Measurements from ENCODE around the gene TMEM131. TPM values are rescaled to one million over a fixed set of nuclear protein-coding genes. Genes with fewer than 3 reads are reported as not detected.
A peak's percentile ranks its signal among the peaks of the same experiment; 100 is the strongest.

The TMEM131 gene
- total RNA-seq, 2 experiments from 2014 or later: 23.1 to 23.7 TPM

DNA sequence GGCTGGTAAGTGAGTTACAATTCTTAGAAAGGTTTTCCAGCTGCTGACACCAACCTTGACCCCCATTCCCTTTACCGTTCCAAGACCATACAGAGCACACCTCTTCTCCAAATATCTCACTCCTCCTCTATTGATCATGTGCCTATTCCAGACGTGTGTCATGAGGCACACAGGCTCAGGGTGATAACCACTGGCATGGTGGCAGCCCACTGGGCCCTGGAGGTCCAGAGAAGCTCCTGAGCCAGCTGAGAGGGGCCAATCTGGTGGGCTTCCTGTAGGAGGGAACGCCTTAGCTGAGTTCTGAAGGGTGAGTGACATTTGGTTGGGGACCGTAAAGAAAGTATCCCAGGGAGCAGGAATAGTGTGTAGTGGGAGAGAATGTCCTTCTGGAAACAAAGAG is 254.1 kb downstream of the TMEM131 start:
- Mint-ChIP-seq H3K27ac (peak overlapping the region; percentile 79), H3K4me1 (ENCODE audit: low read depth) (peaks cover 53% of the 10 kb centered on the region), H3K4me3 (peak overlapping the region; percentile 14), H3K36me3 (peaks cover 32% of the 10 kb centered on the region), H3K27me3 (no peaks in the 10 kb centered on the region), H3K9me3 (no peaks in the 10 kb centered on the region)
- CTCF ChIA-PET: interaction anchor here (0.6 to 4.6 kb wide), 12 partner anchors 9 to 206 kb away, joined by 3 to 37 read pairs (median 8); partner anchors contain the start of gene ZAP70
- intact Hi-C loops (cut with micrococcal nuclease): loop anchor here (1.0 kb wide), 1 partner anchor 28 kb away; the partner anchor contains the start of gene ZAP70
- DNase-seq: no peak
- POLR2A ChIA-PET: interaction anchor here (1.7 to 4.4 kb wide), 3 partner anchors 14 to 28 kb away, joined by 5 to 26 read pairs (median 12); partner anchors contain the start of gene ZAP70

DNA sequence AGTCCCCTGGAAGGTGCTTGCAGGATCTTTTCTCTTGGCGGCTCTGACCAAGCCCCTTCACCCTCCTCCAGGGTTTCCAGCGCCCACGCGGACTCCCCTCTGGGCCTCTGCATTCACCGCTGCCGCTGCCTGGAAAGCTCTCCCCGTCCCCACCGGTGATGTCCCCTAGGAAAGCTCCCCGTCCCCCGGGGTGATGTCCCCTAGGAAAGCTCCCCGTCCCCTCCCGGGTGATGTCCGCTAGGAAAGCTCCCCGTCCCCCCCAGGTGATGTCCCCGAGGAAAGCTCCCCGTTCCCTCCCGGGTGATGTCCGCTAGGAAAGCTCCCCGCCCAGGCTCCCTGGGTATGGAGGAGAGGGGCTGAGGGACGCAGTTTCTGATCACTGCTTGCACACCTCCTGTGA is 254.5 kb downstream of the TMEM131 start:
- intact Hi-C loops (cut with micrococcal nuclease): no loop called here
- Mint-ChIP-seq H3K27me3 (no peaks in the 10 kb centered on the region), H3K4me3 (no peak overlapping the region), H3K4me1 (ENCODE audit: low read depth) (peaks cover 50% of the 10 kb centered on the region), H3K9me3 (no peaks in the 10 kb centered on the region), H3K36me3 (peaks cover 35% of the 10 kb centered on the region), H3K27ac (no peak overlapping the region)
- POLR2A ChIA-PET: interaction anchor here (1.1 to 4.4 kb wide), 4 partner anchors 13 to 28 kb away, joined by 3 to 26 read pairs (median 8); partner anchors contain the start of gene ZAP70
- CTCF ChIA-PET: interaction anchor here (0.6 to 4.6 kb wide), 21 partner anchors 10 to 644 kb away, joined by 3 to 37 read pairs (median 5); partner anchors contain the start of genes ACTR1B and ZAP70
- no peak for DNase-seq

DNA sequence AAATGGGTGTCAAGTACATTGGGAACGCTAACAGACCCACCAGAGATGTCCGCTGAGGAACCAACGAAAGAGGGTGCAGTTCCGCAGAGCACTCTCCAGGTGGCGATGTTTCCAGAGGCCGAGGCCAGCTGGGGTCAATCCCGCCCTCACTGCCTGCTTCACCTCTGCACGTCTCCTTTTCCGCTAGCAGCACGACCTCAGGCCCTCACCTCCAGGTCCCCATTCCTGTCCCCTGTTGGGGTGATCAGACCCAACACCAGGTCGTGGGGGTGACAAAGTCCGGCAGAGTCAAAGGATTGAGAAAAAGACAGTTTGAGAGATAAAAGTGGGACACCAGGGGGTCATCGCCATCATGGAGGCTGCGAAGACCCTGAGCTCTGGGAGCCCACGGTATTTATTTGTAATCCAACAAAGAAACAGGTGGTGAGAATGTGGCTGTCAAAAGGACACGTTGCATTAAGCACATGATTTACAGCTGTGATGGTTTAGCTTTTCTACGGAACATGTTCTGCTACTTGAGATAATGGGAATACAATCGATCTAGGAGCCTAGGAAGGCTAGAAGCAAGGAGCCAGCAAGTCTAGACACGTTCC is 255.1 kb downstream of the TMEM131 start:
- POLR2A ChIA-PET: interaction anchor here (1.1 to 4.4 kb wide), 3 partner anchors 22 to 27 kb away, joined by 3 to 26 read pairs (median 12); partner anchors contain the start of gene ZAP70
- Mint-ChIP-seq H3K9me3 (no peaks in the 10 kb centered on the region), H3K4me1 (ENCODE audit: low read depth) (peaks cover 46% of the 10 kb centered on the region)

GRCh38 chr2:97739893-97740245 is 255.9 kb downstream of the TMEM131 start:
- H3K36me3 Mint-ChIP-seq: peaks cover 37% of the 10 kb centered on the region
- no peaks in the 10 kb centered on the region for H3K27me3 Mint-ChIP-seq
- DNase-seq: no peak
- no peak overlapping the region for H3K4me3 Mint-ChIP-seq
- ChIA-PET CTCF (interaction anchor here (1.2 to 4.6 kb wide), 18 partner anchors 8 to 645 kb away, joined by 3 to 37 read pairs (median 6); partner anchors contain the start of gene ZAP70), POLR2A (interaction anchor here (1.1 to 4.4 kb wide), 3 partner anchors 21 to 27 kb away, joined by 3 to 26 read pairs (median 12); partner anchors contain the start of gene ZAP70)
- intact Hi-C loops (cut with micrococcal nuclease): no loop called here
- no peak overlapping the region for H3K27ac Mint-ChIP-seq
- H3K9me3 Mint-ChIP-seq: no peaks in the 10 kb centered on the region
- H3K4me1 Mint-ChIP-seq (ENCODE audit: low read depth): peaks cover 40% of the 10 kb centered on the region

More for the DNA sequence above, 255.1 kb downstream of the TMEM131 start:
- no peaks in the 10 kb centered on the region for H3K27me3 Mint-ChIP-seq
- H3K4me3 Mint-ChIP-seq: no peak overlapping the region
- intact Hi-C loops (cut with micrococcal nuclease): no loop called here
- peaks cover 37% of the 10 kb centered on the region for H3K36me3 Mint-ChIP-seq
- CTCF ChIA-PET: interaction anchor here (0.7 to 4.6 kb wide), 24 partner anchors 8 to 644 kb away, joined by 3 to 37 read pairs (median 5); partner anchors contain the start of genes ACTR1B and ZAP70
- H3K27ac Mint-ChIP-seq: no peak overlapping the region
- peak; percentile 58 for DNase-seq

DNA sequence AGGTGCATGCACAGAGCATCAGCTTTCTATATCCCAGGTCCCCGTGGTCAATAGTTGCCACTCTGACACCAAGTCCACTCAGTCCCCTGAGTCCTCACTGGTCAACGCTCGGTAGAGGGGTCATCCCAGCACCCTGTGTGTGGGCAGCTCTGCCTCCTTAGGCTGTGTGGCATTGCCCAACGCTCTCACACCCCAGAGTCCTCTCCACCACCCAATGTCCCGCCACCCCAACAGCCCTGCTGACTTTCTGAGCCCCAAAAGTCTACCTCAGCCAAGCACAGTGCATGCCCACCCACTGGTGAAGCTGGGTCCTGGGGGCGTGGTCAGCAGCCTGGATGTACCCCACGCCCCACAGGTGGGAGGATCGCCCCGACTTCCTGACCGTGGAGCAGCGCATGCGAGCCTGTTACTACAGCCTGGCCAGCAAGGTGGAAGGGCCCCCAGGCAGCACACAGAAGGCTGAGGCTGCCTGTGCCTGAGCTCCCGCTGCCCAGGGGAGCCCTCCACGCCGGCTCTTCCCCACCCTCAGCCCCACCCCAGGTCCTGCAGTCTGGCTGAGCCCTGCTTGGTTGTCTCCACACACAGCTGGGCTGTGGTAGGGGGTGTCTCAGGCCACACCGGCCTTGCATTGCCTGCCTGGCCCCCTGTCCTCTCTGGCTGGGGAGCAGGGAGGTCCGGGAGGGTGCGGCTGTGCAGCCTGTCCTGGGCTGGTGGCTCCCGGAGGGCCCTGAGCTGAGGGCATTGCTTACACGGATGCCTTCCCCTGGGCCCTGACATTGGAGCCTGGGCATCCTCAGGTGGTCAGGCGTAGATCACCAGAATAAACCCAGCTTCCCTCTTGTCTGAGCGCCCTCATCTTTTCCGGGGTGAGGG is 256.5 kb downstream of the TMEM131 start:
- Mint-ChIP-seq H3K36me3 (peaks cover 37% of the 10 kb centered on the region), H3K27me3 (no peaks in the 10 kb centered on the region), H3K4me1 (ENCODE audit: low read depth) (peaks cover 34% of the 10 kb centered on the region), H3K27ac (no peak overlapping the region), H3K4me3 (no peak overlapping the region), H3K9me3 (no peaks in the 10 kb centered on the region)
- DNase-seq: no peak
- intact Hi-C loops (cut with micrococcal nuclease): no loop called here
- ChIA-PET POLR2A (no interaction called here), CTCF (interaction anchor here (1.2 to 4.6 kb wide), 15 partner anchors 8 to 149 kb away, joined by 3 to 37 read pairs (median 7); partner anchors contain the start of gene ZAP70)

- ChIA-PET POLR2A (no interaction called here), CTCF (interaction anchor here (1.3 kb wide), 1 partner anchor 13 kb away, joined by 3 read pairs; no protein-coding TSS in a partner anchor)
- Mint-ChIP-seq H3K9me3 (no peaks in the 10 kb centered on the region), H3K27me3 (no peaks in the 10 kb centered on the region), H3K36me3 (peaks cover 38% of the 10 kb centered on the region), H3K4me1 (ENCODE audit: low read depth) (peaks cover 28% of the 10 kb centered on the region), H3K27ac (no peak overlapping the region), H3K4me3 (no peak overlapping the region)
- intact Hi-C loops (cut with micrococcal nuclease): no loop called here
- DNase-seq: no peak
Observed at GRCh38 chr2:97738179-97739019, 257.3 kb downstream of the TMEM131 start.

GRCh38 chr2:97737421-97738178 is 258.1 kb downstream of the TMEM131 start:
- DNase-seq: no peak
- ChIA-PET POLR2A (no interaction called here), CTCF (interaction anchor here (1.3 to 1.4 kb wide), 2 partner anchors 14 to 38 kb away, joined by 3 to 4 read pairs; no protein-coding TSS in a partner anchor)
- Mint-ChIP-seq H3K4me1 (ENCODE audit: low read depth) (peaks cover 22% of the 10 kb centered on the region), H3K36me3 (peaks cover 39% of the 10 kb centered on the region), H3K9me3 (no peaks in the 10 kb centered on the region), H3K27ac (no peak overlapping the region), H3K4me3 (no peak overlapping the region), H3K27me3 (no peaks in the 10 kb centered on the region)
- intact Hi-C loops (cut with micrococcal nuclease): no loop called here

- CTCF ChIA-PET: interaction anchor here (1.3 to 1.4 kb wide), 2 partner anchors 15 to 37 kb away, joined by 3 to 4 read pairs; no protein-coding TSS in a partner anchor
- peaks cover 14% of the 10 kb centered on the region for H3K4me1 Mint-ChIP-seq (ENCODE audit: low read depth)
Observed at GRCh38 chr2:97736608-97737330, 259.0 kb downstream of the TMEM131 start.

DNA sequence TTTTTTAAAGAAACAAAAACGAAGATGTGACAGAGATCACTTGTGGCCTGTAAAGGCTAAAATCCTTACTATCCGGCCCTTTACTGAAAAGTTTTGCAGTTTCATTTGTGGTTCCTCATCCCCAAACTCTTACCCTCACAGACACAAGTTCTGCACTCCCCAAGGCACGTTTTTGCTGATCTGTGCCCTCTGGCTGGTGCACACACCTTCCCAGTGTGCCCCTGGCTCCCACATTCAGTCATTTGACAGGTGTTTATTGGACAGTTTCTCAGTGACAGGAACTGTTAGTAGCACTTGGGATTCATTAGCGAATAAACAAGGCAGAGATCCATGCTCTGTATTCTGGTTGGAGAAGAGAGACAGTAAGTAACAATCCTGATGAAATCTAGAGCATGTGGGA is 259.6 kb downstream of the TMEM131 start:
- Mint-ChIP-seq H3K9me3 (no peaks in the 10 kb centered on the region), H3K27me3 (no peaks in the 10 kb centered on the region), H3K27ac (no peak overlapping the region), H3K4me1 (ENCODE audit: low read depth) (peaks cover 14% of the 10 kb centered on the region), H3K4me3 (no peak overlapping the region), H3K36me3 (peaks cover 46% of the 10 kb centered on the region)
- DNase-seq: no peak
- ChIA-PET POLR2A (no interaction called here), CTCF (interaction anchor here (1.4 kb wide), 1 partner anchor 36 kb away, joined by 4 read pairs; no protein-coding TSS in a partner anchor)
- intact Hi-C loops (cut with micrococcal nuclease): no loop called here

More at GRCh38 chr2:97736608-97737330, 259.0 kb downstream of the TMEM131 start:
- no peak overlapping the region for H3K4me3 Mint-ChIP-seq
- H3K27ac Mint-ChIP-seq: no peak overlapping the region
- POLR2A ChIA-PET: no interaction called here
- intact Hi-C loops (cut with micrococcal nuclease): no loop called here
- no peaks in the 10 kb centered on the region for H3K27me3 Mint-ChIP-seq
- DNase-seq: no peak
- H3K9me3 Mint-ChIP-seq: no peaks in the 10 kb centered on the region
- H3K36me3 Mint-ChIP-seq: peaks cover 44% of the 10 kb centered on the region

DNA sequence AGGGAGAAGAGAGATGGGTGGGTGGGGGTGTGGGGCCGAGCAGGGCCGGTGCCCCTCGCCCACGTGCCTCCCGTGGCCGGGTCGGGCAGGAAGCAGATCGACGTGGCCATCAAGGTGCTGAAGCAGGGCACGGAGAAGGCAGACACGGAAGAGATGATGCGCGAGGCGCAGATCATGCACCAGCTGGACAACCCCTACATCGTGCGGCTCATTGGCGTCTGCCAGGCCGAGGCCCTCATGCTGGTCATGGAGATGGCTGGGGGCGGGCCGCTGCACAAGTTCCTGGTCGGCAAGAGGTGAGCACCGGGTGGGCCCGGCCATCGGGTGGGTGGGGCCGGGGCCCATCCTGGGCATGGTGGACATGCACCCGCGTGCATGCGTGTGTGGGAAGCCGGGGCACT is 260.6 kb downstream of the TMEM131 start:
- Mint-ChIP-seq H3K9me3 (peaks cover 3% of the 10 kb centered on the region), H3K4me1 (ENCODE audit: low read depth) (peaks cover 11% of the 10 kb centered on the region), H3K27me3 (no peaks in the 10 kb centered on the region), H3K4me3 (no peak overlapping the region), H3K27ac (no peak overlapping the region), H3K36me3 (peaks cover 48% of the 10 kb centered on the region)
- DNase-seq: no peak
- CTCF ChIA-PET: no interaction called here
- intact Hi-C loops (cut with micrococcal nuclease): no loop called here
- POLR2A ChIA-PET: no interaction called here

All from activated CD4-positive, alpha-beta memory T cell treated with anti-CD3 and anti-CD28 coated beads for 36 hours (primary cell).